ENCODE measurements around the gene GOPC. TPM values are rescaled to one million over a fixed set of nuclear protein-coding genes. Genes with fewer than 3 reads are reported as not detected.

The GOPC gene
- total RNA-seq, 1 donor from 2014 or later = 23.6 TPM

GRCh38 chr6:117613920-117614560 is 11.7 kb upstream of the GOPC start:
- Mint-ChIP-seq H3K9me3 (peaks cover 19% of the 10 kb centered on the region), H3K4me1 (ENCODE audit: low read depth) (peaks cover 20% of the 10 kb centered on the region), H3K4me3 (no peak overlapping the region), H3K27me3 (ENCODE audit: insufficient read depth) (peaks cover 5% of the 10 kb centered on the region), H3K36me3 (ENCODE audit: low read depth) (peaks cover 2% of the 10 kb centered on the region), H3K27ac (no peak overlapping the region)
- intact Hi-C loops (cut with micrococcal nuclease) = no loop called here
- no peak for DNase-seq (ENCODE audit: low spot score)

GRCh38 chr6:117607511-117607910 is 5.2 kb upstream of the GOPC start:
- intact Hi-C loops (cut with micrococcal nuclease) = loop anchor here (10.0 kb wide), 1 partner anchor 1353 kb away; the partner anchor contains the start of gene TSPYL4
- Mint-ChIP-seq H3K27me3 (ENCODE audit: insufficient read depth) (peaks cover 6% of the 10 kb centered on the region), H3K4me1 (ENCODE audit: low read depth) (peaks cover 19% of the 10 kb centered on the region), H3K27ac (no peak overlapping the region), H3K36me3 (ENCODE audit: low read depth) (no peaks in the 10 kb centered on the region), H3K9me3 (no peaks in the 10 kb centered on the region), H3K4me3 (no peak overlapping the region)
- no peak for DNase-seq (ENCODE audit: low spot score)

- Mint-ChIP-seq H3K36me3 (ENCODE audit: low read depth) (peaks cover 5% of the 10 kb centered on the region), H3K4me1 (ENCODE audit: low read depth) (peaks cover 33% of the 10 kb centered on the region), H3K27ac (no peak overlapping the region), H3K9me3 (no peaks in the 10 kb centered on the region), H3K4me3 (no peak overlapping the region), H3K27me3 (ENCODE audit: insufficient read depth) (peaks cover 2% of the 10 kb centered on the region)
- DNase-seq (ENCODE audit: low spot score) = peak; percentile 23
- intact Hi-C loops (cut with micrococcal nuclease) = loop anchor here (1.0 to 10.0 kb wide), 5 partner anchors 127 to 1350 kb away; partner anchors contain the start of gene TSPYL4
Measured at GRCh38 chr6:117605169-117605826, 3.0 kb upstream of the GOPC start.

DNA sequence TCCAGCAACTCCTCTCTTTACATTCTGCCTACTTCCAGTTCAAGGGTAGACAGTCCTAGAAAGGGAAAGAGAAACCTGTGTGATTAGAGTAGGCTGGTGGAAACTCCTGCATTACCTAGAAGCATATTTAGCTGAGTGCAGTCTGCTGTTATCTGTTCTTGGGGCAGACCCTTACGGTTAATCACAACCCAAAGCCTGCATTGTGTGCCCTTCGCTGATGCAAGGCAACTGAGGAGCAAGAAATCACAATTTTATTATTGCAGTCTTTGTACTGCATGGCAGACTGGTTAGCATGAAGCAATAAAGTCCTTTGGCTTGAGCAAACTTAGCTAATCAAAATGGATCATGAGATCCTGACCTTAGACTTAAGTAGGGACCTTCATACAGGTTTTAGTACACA is 1.5 kb upstream of the GOPC start:
- DNase-seq (ENCODE audit: low spot score) = no peak
- Mint-ChIP-seq H3K4me1 (ENCODE audit: low read depth) (peaks cover 44% of the 10 kb centered on the region), H3K4me3 (no peak overlapping the region), H3K36me3 (ENCODE audit: low read depth) (peaks cover 13% of the 10 kb centered on the region), H3K27me3 (ENCODE audit: insufficient read depth) (peaks cover 2% of the 10 kb centered on the region), H3K9me3 (peaks cover 4% of the 10 kb centered on the region), H3K27ac (no peak overlapping the region)
- intact Hi-C loops (cut with micrococcal nuclease) = loop anchor here (2.0 to 10.0 kb wide), 7 partner anchors 631 to 1743 kb away; partner anchors contain the start of genes KPNA5, MAN1A1, RWDD1 and TSPYL4

- DNase-seq (ENCODE audit: low spot score) = no peak
Measured at GRCh38 chr6:117602899-117603588, 733 bp upstream of the GOPC start.

DNA sequence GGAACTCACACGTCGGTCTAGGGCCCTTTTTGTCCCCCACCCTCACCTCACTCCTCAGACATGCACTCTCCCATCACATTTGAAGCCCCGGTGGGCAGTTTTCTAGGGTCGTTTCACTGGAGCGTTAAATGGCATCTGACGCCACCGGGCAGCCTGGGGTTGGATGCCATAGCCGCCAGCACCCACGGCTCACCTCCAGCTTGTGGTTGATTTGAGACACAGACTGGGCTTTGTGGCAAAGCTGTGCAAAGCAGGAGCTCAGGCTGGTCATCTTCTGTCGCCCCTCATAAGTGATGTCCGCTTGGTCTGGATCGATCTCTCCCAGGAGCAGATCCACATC is 530 bp downstream of the GOPC start:
- no peaks in the 10 kb centered on the region for H3K27me3 Mint-ChIP-seq (ENCODE audit: insufficient read depth)
- peaks cover 44% of the 10 kb centered on the region for H3K4me1 Mint-ChIP-seq (ENCODE audit: low read depth)
- DNase-seq (ENCODE audit: low spot score) = no peak
- peak overlapping the region; percentile 100 for H3K27ac Mint-ChIP-seq
- H3K36me3 Mint-ChIP-seq (ENCODE audit: low read depth) = peaks cover 32% of the 10 kb centered on the region
- H3K9me3 Mint-ChIP-seq = peaks cover 15% of the 10 kb centered on the region
- peak overlapping the region; percentile 99 for H3K4me3 Mint-ChIP-seq
- intact Hi-C loops (cut with micrococcal nuclease) = loop anchor here (1.0 to 10.0 kb wide), 11 partner anchors 17 to 1746 kb away; partner anchors contain the start of genes DCBLD1, KPNA5, MAN1A1 and NUS1

More at GRCh38 chr6:117602899-117603588, 733 bp upstream of the GOPC start:
- intact Hi-C loops (cut with micrococcal nuclease) = loop anchor here (1.0 to 10.0 kb wide), 9 partner anchors 55 to 1744 kb away; partner anchors contain the start of genes DCBLD1, KPNA5, MAN1A1 and NUS1
- Mint-ChIP-seq H3K36me3 (ENCODE audit: low read depth) (peaks cover 20% of the 10 kb centered on the region), H3K9me3 (peaks cover 4% of the 10 kb centered on the region), H3K27ac (peak overlapping the region; percentile 100), H3K4me3 (peak overlapping the region; percentile 99), H3K27me3 (ENCODE audit: insufficient read depth) (peaks cover 2% of the 10 kb centered on the region), H3K4me1 (ENCODE audit: low read depth) (peaks cover 47% of the 10 kb centered on the region)

DNA sequence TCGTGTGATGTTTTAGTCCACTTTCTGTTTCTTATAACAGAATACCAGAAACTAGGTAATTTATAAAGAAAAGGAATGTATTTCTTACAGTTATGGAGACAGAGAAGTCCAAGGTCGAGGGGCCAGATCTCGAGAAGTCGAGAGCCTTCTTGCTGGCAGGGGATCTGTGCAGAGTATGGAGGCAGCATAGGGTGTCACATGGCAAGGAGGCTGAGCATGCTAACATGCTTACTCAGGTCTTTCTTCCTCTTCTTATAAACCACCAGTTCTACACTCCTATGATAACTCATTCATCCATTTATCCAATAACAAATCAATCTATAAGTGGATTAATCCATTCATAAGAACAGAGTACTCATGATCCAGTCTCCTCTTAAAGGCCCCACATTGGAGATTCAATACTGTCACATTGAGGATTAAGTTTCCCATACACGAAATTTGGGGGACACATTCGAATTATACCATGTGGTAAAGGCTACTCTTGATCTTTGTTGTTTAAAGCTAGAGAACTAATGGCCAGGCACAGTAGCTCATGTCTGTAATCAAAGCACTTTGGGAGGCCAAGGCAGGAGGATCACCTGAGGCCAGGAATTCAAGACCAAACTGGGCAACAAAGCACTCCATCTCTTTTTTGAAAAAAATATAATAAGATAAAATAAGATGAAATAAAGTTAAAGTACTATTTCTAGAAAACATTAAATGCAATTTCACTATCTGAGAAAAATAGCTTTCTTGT is 2.1 kb downstream of the GOPC start:
- H3K27ac Mint-ChIP-seq = no peak overlapping the region
- peaks cover 48% of the 10 kb centered on the region for H3K36me3 Mint-ChIP-seq (ENCODE audit: low read depth)
- intact Hi-C loops (cut with micrococcal nuclease) = loop anchor here (2.0 to 10.0 kb wide), 6 partner anchors 15 to 1747 kb away; partner anchors contain the start of genes KPNA5, MAN1A1, TSPYL4 and ZUP1
- peaks cover 30% of the 10 kb centered on the region for H3K9me3 Mint-ChIP-seq
- peaks cover 50% of the 10 kb centered on the region for H3K4me1 Mint-ChIP-seq (ENCODE audit: low read depth)
- DNase-seq (ENCODE audit: low spot score) = no peak
- H3K27me3 Mint-ChIP-seq (ENCODE audit: insufficient read depth) = no peaks in the 10 kb centered on the region
- peak overlapping the region; percentile 99 for H3K4me3 Mint-ChIP-seq

- Mint-ChIP-seq H3K9me3 (peaks cover 30% of the 10 kb centered on the region), H3K27me3 (ENCODE audit: insufficient read depth) (no peaks in the 10 kb centered on the region), H3K27ac (no peak overlapping the region), H3K4me3 (no peak overlapping the region), H3K4me1 (ENCODE audit: low read depth) (peaks cover 42% of the 10 kb centered on the region), H3K36me3 (ENCODE audit: low read depth) (peaks cover 49% of the 10 kb centered on the region)
- no peak for DNase-seq (ENCODE audit: low spot score)
- intact Hi-C loops (cut with micrococcal nuclease) = no loop called here
Measured at GRCh38 chr6:117597755-117598154, 4.6 kb downstream of the GOPC start.

DNA sequence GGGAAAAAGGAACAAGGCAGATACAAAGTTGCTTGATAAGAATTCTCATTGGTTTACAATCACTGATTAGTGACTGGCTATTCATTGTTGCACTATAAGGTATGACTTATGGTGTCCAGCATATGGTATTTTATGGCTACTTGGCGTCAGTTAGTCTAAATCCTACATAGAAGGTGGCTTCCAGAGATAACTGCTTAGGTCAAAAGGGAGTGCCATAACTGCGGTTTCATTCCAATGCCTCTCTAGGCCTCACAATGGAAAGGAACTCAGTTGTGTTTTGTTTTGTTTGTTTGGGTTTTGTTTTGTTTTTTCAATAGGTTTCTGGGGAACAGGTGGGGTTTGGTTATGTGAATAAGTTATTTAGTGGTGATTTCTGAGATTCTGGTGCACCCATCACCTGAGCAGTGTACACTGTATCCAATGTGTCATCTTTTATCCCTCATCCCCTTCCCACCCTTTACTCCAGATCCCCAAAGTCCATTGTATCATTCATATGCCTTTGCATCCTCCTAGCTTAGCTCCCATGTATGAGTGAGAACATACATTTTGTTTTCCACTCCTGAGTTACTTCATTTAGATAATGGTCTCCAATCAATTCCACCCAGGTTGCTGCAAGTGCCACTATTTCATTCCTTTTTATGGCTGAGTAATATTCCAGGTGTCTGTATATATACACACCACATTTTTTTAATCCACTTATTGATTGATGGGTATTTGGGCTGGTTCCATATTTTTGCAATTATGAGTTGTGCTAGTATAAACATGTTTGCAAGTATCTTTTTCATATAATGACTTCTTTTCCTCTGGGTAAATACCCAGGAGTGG is 7.0 kb downstream of the GOPC start:
- intact Hi-C loops (cut with micrococcal nuclease) = no loop called here
- no peaks in the 10 kb centered on the region for H3K27me3 Mint-ChIP-seq (ENCODE audit: insufficient read depth)
- no peak overlapping the region for H3K4me3 Mint-ChIP-seq
- DNase-seq (ENCODE audit: low spot score) = no peak
- peaks cover 47% of the 10 kb centered on the region for H3K36me3 Mint-ChIP-seq (ENCODE audit: low read depth)
- H3K4me1 Mint-ChIP-seq (ENCODE audit: low read depth) = peaks cover 26% of the 10 kb centered on the region
- H3K9me3 Mint-ChIP-seq = peaks cover 30% of the 10 kb centered on the region
- H3K27ac Mint-ChIP-seq = no peak overlapping the region

DNA sequence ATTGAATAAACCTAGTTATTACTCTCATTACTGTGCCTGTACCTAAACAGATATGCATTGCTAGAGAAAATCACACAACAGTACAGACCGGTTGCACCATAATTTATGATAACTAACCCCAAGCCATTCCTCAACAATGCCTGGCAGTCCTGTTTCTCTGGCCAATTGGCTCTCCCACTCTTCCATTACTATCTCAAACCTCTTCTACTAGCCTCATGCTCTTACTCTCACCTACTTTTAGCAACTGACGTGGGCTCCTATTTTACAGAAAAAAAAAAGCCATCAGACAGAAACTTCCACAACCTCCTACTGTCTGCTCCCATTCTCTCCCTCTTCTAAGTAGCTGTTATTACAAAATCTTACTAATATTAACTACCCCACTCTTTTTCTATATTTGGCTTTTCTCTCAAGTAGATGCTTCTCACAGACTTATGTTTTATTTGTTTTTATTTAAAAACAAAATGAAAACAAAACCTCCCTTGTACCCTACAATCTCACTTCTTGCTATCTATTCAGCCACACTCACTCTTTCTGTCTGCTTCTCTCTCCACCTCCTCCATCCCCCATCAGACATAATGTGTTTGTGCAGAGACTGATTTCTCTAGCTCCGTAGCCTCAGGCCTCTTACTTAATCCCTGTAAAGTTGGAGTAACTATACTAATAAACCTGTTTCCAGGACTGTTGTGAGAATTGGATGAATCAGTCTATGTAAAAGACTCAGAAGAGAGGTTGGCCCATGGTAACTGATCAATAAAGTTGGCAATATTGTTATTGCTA is 9.1 kb downstream of the GOPC start:
- intact Hi-C loops (cut with micrococcal nuclease) = no loop called here
- Mint-ChIP-seq H3K27me3 (ENCODE audit: insufficient read depth) (no peaks in the 10 kb centered on the region), H3K9me3 (peaks cover 26% of the 10 kb centered on the region), H3K27ac (no peak overlapping the region), H3K36me3 (ENCODE audit: low read depth) (peaks cover 43% of the 10 kb centered on the region), H3K4me3 (no peak overlapping the region), H3K4me1 (ENCODE audit: low read depth) (peaks cover 9% of the 10 kb centered on the region)
- DNase-seq (ENCODE audit: low spot score) = no peak

- intact Hi-C loops (cut with micrococcal nuclease) = no loop called here
- Mint-ChIP-seq H3K27ac (no peak overlapping the region), H3K4me1 (ENCODE audit: low read depth) (peaks cover 7% of the 10 kb centered on the region), H3K9me3 (peaks cover 11% of the 10 kb centered on the region), H3K36me3 (ENCODE audit: low read depth) (peaks cover 27% of the 10 kb centered on the region), H3K4me3 (no peak overlapping the region), H3K27me3 (ENCODE audit: insufficient read depth) (no peaks in the 10 kb centered on the region)
- no peak for DNase-seq (ENCODE audit: low spot score)
Measured at GRCh38 chr6:117591405-117591804, 10.9 kb downstream of the GOPC start.
